ENCODE results near the gene NUP205.

DNA sequence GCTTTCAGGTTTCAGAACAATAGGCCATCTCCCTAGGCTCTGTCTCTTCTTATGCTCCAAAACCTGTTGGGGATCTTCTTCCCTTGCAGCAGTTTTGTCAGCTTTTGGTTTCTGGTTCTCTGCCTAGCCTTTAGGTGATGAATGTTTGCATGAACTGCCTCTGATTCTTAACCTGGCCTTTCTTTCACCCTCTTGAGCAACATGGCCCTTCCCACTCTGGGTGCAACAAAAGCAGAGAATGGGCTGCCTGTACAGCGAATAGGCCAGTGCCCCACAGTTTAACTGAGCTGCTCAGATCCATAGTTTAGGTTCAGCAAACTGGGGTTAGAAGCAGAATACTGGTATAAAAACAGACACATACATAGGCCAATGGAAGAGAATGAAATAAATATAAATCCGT lies 18.1 kb upstream of the NUP205 start:
- TF ChIP-seq, protein P1, sequence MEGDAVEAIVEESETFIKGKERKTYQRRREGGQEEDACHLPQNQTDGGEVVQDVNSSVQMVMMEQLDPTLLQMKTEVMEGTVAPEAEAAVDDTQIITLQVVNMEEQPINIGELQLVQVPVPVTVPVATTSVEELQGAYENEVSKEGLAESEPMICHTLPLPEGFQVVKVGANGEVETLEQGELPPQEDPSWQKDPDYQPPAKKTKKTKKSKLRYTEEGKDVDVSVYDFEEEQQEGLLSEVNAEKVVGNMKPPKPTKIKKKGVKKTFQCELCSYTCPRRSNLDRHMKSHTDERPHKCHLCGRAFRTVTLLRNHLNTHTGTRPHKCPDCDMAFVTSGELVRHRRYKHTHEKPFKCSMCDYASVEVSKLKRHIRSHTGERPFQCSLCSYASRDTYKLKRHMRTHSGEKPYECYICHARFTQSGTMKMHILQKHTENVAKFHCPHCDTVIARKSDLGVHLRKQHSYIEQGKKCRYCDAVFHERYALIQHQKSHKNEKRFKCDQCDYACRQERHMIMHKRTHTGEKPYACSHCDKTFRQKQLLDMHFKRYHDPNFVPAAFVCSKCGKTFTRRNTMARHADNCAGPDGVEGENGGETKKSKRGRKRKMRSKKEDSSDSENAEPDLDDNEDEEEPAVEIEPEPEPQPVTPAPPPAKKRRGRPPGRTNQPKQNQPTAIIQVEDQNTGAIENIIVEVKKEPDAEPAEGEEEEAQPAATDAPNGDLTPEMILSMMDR (IDR thresholded peaks at IDR 0.05), result no peak
- TF ChIP-seq POLR2A (IDR thresholded peaks at IDR 0.05), result no peak

Data from suprapubic skin (tissue), 3 donors.